ENCODE data around the gene LTBP1. TPM values are rescaled to one million over a fixed set of nuclear protein-coding genes. Genes with fewer than 3 reads are reported as not detected.

LTBP1 gene
- total and polyA plus RNA-seq, 2 experiments from 2014 or later: 157 to 211 TPM

- Histone ChIP-seq H3K36me3 (ENCODE audit: low read depth) (no peaks in the 10 kb centered on the region), H3K4me3 (no peak overlapping the region), H3F3A (ENCODE audit: insufficient read depth) (peaks cover 26% of the 10 kb centered on the region), H3K4me1 (ENCODE audit: insufficient read depth) (peaks cover 37% of the 10 kb centered on the region), H3K27me3 (replicated peaks; ENCODE audit: insufficient read depth) (no peaks in the 10 kb centered on the region), H3K9me3 (ENCODE audit: low read depth) (no peaks in the 10 kb centered on the region), H3K27ac (no peak overlapping the region), H3K9ac (no peak overlapping the region), H2AFZ (no peak overlapping the region), H3K9me2 (ENCODE audit: insufficient read depth) (no peaks in the 10 kb centered on the region), H3K4me2 (ENCODE audit: unreplicated experiment) (no peak overlapping the region), H4K20me1 (ENCODE audit: insufficient read depth) (no peaks in the 10 kb centered on the region), H3K79me2 (ENCODE audit: insufficient read depth) (no peaks in the 10 kb centered on the region)
- WGBS, 2 experiments (ENCODE audit: low coverage in 1 of 2, low lambda C conversion rate in 2 of 2, missing lambda C conversion rate in 2 of 2): 96% methylated on average over 4 of the region's 4 CpGs
- in situ Hi-C loops (cut with MboI): no loop called here
- no peak for TF ChIP-seq EZH2 (IDR thresholded peaks at IDR 0.05; ENCODE audit: insufficient read depth, poor library complexity, severe bottlenecking)
- no peak for TF ChIP-seq EZH2phosphoT487 (IDR thresholded peaks at IDR 0.05; ENCODE audit: insufficient read depth, low read depth)
- DNase-seq: peak; percentile 47
Observed at GRCh38 chr2:33073018-33073417, 126.3 kb downstream of the LTBP1 start.

- WGBS, 2 experiments (ENCODE audit: low coverage in 1 of 2, low lambda C conversion rate in 2 of 2, missing lambda C conversion rate in 2 of 2): 96 to 97% methylated on average over 6 of the region's 6 CpGs
- DNase-seq: no peak
- Histone ChIP-seq H3K79me2 (ENCODE audit: insufficient read depth) (no peaks in the 10 kb centered on the region), H3K9me3 (ENCODE audit: low read depth) (no peaks in the 10 kb centered on the region), H3K36me3 (ENCODE audit: low read depth) (no peaks in the 10 kb centered on the region), H3K27ac (no peak overlapping the region), H3K9ac (no peak overlapping the region), H3F3A (ENCODE audit: insufficient read depth) (peaks cover 19% of the 10 kb centered on the region), H3K4me1 (ENCODE audit: insufficient read depth) (peaks cover 26% of the 10 kb centered on the region), H4K20me1 (ENCODE audit: insufficient read depth) (no peaks in the 10 kb centered on the region), H3K27me3 (replicated peaks; ENCODE audit: insufficient read depth) (no peaks in the 10 kb centered on the region), H2AFZ (no peak overlapping the region), H3K4me2 (ENCODE audit: unreplicated experiment) (no peak overlapping the region), H3K9me2 (ENCODE audit: insufficient read depth) (no peaks in the 10 kb centered on the region), H3K4me3 (no peak overlapping the region)
- in situ Hi-C loops (cut with MboI): no loop called here
- TF ChIP-seq EZH2phosphoT487 (IDR thresholded peaks at IDR 0.05; ENCODE audit: insufficient read depth, low read depth) (no peak), EZH2 (IDR thresholded peaks at IDR 0.05; ENCODE audit: insufficient read depth, poor library complexity, severe bottlenecking) (no peak)
Observed at GRCh38 chr2:33074197-33074596, 127.4 kb downstream of the LTBP1 start.

- no peaks in the 10 kb centered on the region for H3K9me3 ChIP-seq (ENCODE audit: low read depth)
- no peak overlapping the region for H2AFZ ChIP-seq
- no peak overlapping the region for H3K4me3 ChIP-seq
- in situ Hi-C loops (cut with MboI): no loop called here
- H3F3A ChIP-seq (ENCODE audit: insufficient read depth): no peaks in the 10 kb centered on the region
- no peaks in the 10 kb centered on the region for H3K36me3 ChIP-seq (ENCODE audit: low read depth)
- no peak overlapping the region for H3K9ac ChIP-seq
- H3K79me2 ChIP-seq (ENCODE audit: insufficient read depth): no peaks in the 10 kb centered on the region
- 86 to 89% methylated on average over 8 of the region's 8 CpGs for WGBS, 2 experiments (ENCODE audit: low coverage in 1 of 2, low lambda C conversion rate in 2 of 2, missing lambda C conversion rate in 2 of 2)
- H4K20me1 ChIP-seq (ENCODE audit: insufficient read depth): no peaks in the 10 kb centered on the region
- peaks cover 7% of the 10 kb centered on the region for H3K4me1 ChIP-seq (ENCODE audit: insufficient read depth)
- no peak overlapping the region for H3K4me2 ChIP-seq (ENCODE audit: unreplicated experiment)
- no peaks in the 10 kb centered on the region for H3K9me2 ChIP-seq (ENCODE audit: insufficient read depth)
- no peaks in the 10 kb centered on the region for H3K27me3 ChIP-seq (replicated peaks; ENCODE audit: insufficient read depth)
- TF ChIP-seq EZH2 (IDR thresholded peaks at IDR 0.05; ENCODE audit: insufficient read depth, poor library complexity, severe bottlenecking) (no peak), EZH2phosphoT487 (IDR thresholded peaks at IDR 0.05; ENCODE audit: insufficient read depth, low read depth) (no peak)
- no peak for DNase-seq
- no peak overlapping the region for H3K27ac ChIP-seq
Observed at GRCh38 chr2:33077311-33077710, 130.6 kb downstream of the LTBP1 start.

- no peak for DNase-seq
- Histone ChIP-seq H3K4me3 (no peak overlapping the region), H3K9ac (no peak overlapping the region), H3K4me2 (ENCODE audit: unreplicated experiment) (no peak overlapping the region), H3K79me2 (ENCODE audit: insufficient read depth) (no peaks in the 10 kb centered on the region), H3K4me1 (ENCODE audit: insufficient read depth) (peaks cover 5% of the 10 kb centered on the region), H3F3A (ENCODE audit: insufficient read depth) (no peaks in the 10 kb centered on the region), H3K9me3 (ENCODE audit: low read depth) (no peaks in the 10 kb centered on the region), H3K27ac (no peak overlapping the region), H3K36me3 (ENCODE audit: low read depth) (no peaks in the 10 kb centered on the region), H4K20me1 (ENCODE audit: insufficient read depth) (no peaks in the 10 kb centered on the region), H3K9me2 (ENCODE audit: insufficient read depth) (no peaks in the 10 kb centered on the region), H2AFZ (no peak overlapping the region), H3K27me3 (replicated peaks; ENCODE audit: insufficient read depth) (no peaks in the 10 kb centered on the region)
- TF ChIP-seq EZH2phosphoT487 (IDR thresholded peaks at IDR 0.05; ENCODE audit: insufficient read depth, low read depth): no peak
- no peak for TF ChIP-seq EZH2 (IDR thresholded peaks at IDR 0.05; ENCODE audit: insufficient read depth, poor library complexity, severe bottlenecking)
- WGBS, 2 experiments (ENCODE audit: low coverage in 1 of 2, low lambda C conversion rate in 2 of 2, missing lambda C conversion rate in 2 of 2): 61 to 65% methylated on average over 4 of the region's 4 CpGs
- in situ Hi-C loops (cut with MboI): no loop called here
Observed at GRCh38 chr2:33077844-33078243, 131.1 kb downstream of the LTBP1 start.

GRCh38 chr2:33081691-33082090 is 134.9 kb downstream of the LTBP1 start:
- Histone ChIP-seq H2AFZ (no peak overlapping the region), H3K9ac (no peak overlapping the region), H3K4me1 (ENCODE audit: insufficient read depth) (peaks cover 7% of the 10 kb centered on the region; the same call in 1 of the 2 replicates), H3K79me2 (ENCODE audit: insufficient read depth) (no peaks in the 10 kb centered on the region), H3K9me3 (ENCODE audit: low read depth) (no peaks in the 10 kb centered on the region), H3K9me2 (ENCODE audit: insufficient read depth) (no peaks in the 10 kb centered on the region), H3K27ac (no peak overlapping the region), H3F3A (ENCODE audit: insufficient read depth) (no peaks in the 10 kb centered on the region), H4K20me1 (ENCODE audit: insufficient read depth) (no peaks in the 10 kb centered on the region), H3K4me3 (no peak overlapping the region), H3K4me2 (ENCODE audit: unreplicated experiment) (no peak overlapping the region), H3K36me3 (ENCODE audit: low read depth) (no peaks in the 10 kb centered on the region), H3K27me3 (replicated peaks; ENCODE audit: insufficient read depth) (no peaks in the 10 kb centered on the region)
- 90 to 95% methylated on average over 7 of the region's 7 CpGs for WGBS, 2 experiments (ENCODE audit: low coverage in 1 of 2, low lambda C conversion rate in 2 of 2, missing lambda C conversion rate in 2 of 2)
- in situ Hi-C loops (cut with MboI): no loop called here
- no peak for DNase-seq
- TF ChIP-seq EZH2phosphoT487 (IDR thresholded peaks at IDR 0.05; ENCODE audit: insufficient read depth, low read depth) (no peak), EZH2 (IDR thresholded peaks at IDR 0.05; ENCODE audit: insufficient read depth, poor library complexity, severe bottlenecking) (no peak)
